Measurements from ENCODE around the gene TYW1B.
"Not testable (repeated sequence)": the region's sequence is repeated elsewhere in the genome, so short reads cannot be mapped to it uniquely, and the experiment has no call there.

Gene TYW1B

DNA sequence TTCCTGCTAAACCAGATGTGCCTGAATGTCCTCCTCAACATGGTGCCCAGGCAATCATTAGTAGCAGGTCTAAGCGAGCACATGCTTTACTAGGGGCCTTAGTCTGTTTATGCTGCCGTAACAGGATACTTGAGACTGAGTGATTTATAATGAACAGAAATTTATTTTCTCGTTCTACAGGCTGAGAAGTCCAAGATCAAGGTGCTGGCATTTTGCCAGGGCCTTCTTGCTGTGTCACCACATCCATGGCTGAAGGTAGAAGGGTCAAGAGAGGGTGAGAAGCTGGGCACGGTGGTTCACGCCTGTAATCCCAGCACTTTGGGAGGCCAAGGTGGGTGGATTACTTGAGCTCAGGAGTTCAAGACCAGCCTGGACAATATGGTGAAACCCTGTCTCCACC is 273.6 kb downstream of the TYW1B start:
- DNase-seq (ENCODE audit: low spot score), result not testable (repeated sequence)

DNA sequence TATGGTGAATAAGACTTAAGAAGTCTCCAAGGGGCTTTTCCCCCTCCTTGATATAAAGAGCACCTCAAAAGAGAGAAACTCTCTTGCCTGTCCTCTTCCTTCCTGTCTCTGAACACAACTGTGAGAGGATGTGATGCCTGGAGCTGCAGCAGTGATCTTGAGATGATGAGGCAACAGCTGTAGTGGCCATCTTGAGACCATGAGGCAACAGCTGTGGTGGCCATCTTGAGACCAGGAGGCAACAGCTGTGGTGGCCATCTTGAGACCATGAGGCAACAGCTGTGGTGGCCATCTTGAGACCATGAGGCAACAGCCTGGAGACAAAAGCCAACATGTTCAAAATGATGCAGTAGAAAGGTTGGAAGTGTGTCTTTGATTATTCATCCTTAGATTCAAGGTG is 277.5 kb downstream of the TYW1B start:
- not testable (repeated sequence) for DNase-seq (ENCODE audit: low spot score)

DNA sequence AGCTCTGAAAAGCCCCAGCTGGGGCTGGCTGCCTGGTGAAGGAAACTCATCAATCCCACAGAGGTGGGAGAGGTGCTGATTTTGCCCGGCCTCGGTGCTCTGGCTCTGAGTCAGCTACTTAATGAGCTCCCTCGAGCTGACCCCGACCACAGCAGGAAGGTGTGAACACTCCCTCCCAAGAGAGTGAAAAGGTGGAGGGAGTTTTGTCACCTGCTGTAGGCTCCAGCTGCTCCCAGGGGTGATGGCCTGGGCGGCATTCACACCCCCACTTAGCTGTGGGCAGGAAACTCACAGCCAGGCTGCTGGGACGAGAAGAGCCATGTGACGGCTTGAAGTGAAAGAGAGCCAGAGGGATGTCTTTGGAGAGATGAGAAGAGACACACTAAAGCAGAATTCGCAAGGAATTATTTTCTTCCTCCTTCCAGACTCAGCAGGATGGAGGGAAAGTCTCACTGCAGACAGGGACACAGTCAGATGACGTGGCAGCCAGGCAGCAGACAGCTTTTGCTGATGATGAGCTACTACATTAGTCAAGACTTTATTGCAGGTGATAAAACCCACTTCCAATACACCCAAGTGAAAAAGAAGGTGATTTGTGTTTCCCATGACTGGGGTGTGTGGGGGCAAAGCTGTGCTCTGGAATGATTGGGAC is 281.3 kb downstream of the TYW1B start:
- not testable (repeated sequence) for DNase-seq (ENCODE audit: low spot score)

DNA sequence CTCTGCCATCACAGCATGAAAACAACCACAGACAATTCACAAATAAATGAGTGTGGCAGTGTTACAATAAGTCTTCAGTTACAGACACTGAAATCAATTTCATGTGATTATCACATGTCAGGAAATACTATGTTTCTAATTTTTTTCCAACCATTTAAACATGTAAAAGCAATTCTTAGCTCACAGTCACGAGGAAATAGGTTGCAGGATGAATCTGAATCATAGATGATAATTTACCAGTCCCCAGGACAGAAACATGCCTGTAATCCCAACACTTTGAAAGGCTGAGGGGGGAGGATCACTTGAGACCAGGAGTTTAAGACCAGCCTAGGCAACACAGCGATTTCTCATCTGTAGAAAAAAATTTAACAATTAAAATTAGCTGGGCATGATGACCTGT is 283.5 kb downstream of the TYW1B start:
- not testable (repeated sequence) for DNase-seq (ENCODE audit: low spot score)

DNA sequence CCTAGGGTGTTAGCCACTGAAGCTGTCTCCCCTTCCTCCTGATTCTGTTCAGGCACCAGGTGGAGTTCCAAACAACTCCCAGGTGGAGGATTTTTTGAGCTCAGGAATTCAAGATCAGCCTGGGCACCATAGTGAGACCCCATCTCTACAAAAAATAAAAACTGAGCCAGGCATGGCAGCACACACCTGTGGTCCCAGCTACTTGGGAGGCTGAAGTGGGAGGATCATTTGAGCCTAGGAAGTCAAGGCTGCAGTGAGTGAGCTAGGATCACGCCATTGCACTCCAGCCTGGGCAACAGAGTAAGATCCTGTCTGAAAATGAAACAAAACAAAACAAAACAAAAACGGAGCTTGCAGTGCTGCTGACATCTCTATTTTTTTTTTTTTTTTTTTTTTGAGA is 287.1 kb downstream of the TYW1B start:
- DNase-seq (ENCODE audit: low spot score), result no peak

DNA sequence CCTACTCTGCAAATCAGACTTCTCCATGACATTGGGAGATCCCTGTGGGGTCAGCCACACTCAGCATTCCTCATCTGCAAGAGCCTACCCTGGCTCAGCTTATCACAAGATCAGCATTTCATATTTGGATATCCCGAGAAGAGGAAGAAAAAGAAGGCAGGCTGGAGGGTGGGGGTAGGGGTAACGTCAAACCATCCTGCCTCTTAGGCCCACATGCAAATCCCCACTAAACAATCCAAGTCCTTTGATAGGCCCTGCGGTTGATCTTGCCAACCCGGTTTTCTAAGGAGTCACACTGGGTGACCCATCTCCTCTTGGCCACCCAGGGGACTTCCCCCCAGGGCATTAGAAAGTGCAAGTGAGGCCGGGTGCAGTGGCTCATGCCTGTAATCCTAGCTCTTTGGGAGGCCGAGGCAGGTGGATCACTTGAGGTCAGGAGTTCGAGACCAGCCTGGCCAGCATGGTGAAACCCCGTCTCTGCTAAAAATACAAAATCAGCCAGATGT is 287.8 kb downstream of the TYW1B start:
- DNase-seq (ENCODE audit: low spot score), result no peak

DNA sequence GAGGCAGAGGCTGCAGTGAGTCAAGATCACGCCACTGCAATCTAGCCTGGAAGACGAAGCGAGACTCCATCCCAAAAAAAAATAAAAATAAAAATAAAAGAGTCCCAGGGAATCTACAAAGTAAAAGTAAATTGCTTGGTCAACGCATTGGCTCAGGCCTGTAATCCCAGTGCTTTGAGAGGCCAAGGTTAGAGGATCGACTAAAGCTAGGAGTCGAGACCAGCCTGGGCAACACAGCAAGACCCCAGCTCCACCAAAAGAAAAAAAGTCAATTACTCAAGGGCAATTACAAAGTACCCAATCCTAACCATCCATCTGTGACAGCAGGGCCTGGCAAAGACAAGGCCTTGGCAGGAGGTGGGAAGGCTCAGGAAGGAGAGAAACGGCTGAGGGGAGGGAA is 288.3 kb downstream of the TYW1B start:
- DNase-seq (ENCODE audit: low spot score), result no peak

DNA sequence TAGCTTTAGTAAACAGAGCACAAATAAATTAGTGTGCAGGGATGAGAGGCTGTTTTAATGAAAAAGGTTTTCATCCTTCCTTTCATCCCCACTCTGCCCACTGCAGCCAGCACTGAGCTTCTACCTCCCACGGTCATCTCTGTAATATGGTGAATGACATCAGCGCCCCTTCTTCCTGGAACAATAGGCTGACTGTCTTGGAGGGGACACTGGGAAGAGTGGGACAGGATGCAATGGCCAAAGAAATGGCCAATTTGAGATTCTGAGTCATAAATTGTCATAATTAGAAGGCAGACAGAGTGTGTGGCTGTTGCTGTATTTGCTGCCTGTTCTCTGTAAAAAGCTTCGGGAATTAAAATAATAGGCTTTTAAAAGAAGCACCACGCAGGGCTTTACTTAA is 289.1 kb downstream of the TYW1B start:
- DNase-seq (ENCODE audit: low spot score), result no peak

DNA sequence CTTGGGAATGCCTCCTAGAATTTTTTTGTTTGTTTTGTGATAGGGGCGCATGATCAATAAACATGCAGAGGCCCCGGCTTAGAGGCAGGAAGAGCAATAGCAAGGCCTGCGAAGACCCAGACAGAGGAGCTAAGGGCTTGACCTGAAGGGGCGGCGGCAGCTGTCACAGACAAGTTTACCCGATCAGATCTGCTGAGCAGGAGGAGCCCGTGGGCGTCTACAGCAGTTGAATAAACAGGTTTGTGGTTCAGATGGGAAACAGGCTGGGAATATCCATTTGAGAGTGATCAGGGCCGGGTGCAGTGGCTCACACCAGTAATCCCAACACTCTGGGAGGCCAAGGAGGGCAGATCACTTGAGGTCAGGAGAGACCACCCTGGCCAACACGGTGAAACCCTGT is 289.9 kb downstream of the TYW1B start:
- no peak for DNase-seq (ENCODE audit: low spot score)

DNA sequence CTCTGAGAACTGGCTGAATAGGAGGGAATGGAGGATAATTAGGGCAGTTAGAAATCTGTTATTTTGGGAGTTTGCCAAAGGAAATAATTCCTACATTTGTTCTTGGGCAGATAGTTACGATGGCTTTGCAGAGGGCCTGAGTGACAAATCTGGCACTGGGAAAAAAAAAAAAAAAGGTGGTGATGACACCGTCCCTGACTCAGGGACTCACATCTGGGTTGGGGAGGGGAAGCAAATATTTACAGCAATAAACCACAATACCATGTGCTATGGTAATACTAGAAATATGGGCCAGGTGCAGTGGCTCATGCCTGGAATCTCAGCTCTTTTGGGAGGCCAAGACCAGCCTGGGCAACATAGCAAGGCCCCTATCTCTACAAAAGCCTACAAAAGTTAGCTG is 292.0 kb downstream of the TYW1B start:
- DNase-seq (ENCODE audit: low spot score), result not testable (repeated sequence)

DNA sequence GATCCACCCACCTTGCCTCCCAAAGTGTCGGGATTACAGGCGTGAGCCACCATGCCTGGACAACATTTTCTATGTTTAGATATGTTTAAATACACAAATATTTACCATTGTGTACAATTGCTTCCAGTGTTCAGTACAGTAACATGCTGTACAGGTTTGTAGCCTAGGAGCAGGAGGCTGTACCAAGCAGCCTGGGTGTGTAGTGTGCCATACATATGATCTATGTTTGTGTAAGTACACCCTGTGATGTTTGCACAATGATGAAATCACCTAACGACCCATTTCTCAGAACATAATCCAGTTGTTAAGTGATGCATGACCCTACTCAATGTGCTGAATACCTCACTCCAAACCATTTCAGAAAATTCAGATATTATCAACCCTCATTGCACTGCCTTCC is 297.0 kb downstream of the TYW1B start:
- DNase-seq (ENCODE audit: low spot score), result not testable (repeated sequence)

Data from CD4-positive, alpha-beta T cell treated with Interleukin-15 for 4 hours (primary cell).